ENCODE data around the gene SVEP1. TPM values are rescaled to one million over a fixed set of nuclear protein-coding genes. Genes with fewer than 3 reads are reported as not detected.
"Not testable (repeated sequence)": the region's sequence is repeated elsewhere in the genome, so short reads cannot be mapped to it uniquely, and the experiment has no call there.

The SVEP1 gene
- total RNA-seq, 1 donor from 2014 or later: 19.7 TPM

DNA sequence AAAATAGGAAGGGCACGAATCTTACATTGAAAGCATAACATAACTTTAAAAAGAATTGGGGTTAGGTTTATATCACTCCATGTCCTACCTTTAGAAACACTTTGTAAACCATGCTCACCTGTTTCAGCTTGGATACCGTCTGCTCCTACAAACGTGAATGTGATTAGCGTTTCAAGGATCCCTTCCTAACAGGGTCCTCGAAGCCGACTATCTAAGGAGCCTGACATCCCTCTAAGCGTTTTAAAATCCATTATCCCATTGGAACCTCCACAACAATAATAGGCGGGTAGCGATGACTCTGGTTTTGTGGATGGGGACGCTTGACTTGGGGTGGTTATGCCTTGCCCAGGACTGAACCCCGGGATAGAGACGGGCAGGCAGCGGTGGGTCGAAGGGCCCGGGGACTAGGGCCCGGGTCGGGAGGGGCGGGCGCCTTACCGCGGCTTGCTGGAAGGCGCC is 937 bp downstream of the SVEP1 start:
- no peak for DNase-seq (ENCODE audit: low spot score)

DNA sequence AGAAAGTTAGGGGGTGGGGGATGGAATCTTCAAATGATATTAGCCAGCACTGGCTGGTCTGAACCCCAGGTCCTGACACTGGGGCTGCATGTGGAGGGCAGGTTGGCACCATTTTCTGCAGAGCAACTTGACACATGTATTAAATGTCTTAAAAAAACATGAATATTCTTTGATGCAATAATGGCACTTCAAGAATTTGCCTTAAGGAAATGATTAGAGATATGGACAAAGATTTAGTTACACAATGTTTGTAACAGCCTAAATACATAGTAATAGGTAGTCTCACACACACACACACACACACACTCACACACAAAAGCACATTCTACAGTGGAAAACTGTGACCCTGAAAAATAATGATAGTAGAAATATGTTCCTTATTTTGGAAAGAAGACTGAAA is 3.6 kb downstream of the SVEP1 start:
- DNase-seq (ENCODE audit: low spot score): no peak

DNA sequence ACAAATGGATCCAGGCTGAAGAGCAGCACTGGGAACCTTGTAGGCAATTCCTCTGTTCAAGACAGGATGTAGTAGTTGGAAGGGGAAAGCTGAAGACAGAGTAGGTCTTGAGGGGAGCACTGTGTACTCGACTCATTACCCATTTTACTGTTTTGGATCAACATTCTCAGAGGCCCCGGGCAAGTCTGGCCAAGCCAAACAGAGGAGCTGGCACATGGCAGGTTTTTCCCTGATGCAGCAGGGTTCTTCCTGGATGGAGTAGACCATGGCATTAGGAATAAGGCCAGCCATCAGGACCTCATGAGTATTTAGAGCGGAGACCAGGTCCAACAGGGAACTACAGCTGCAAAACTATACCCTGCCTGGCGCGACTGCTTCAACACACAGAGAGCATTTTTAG is 4.4 kb downstream of the SVEP1 start:
- no peak for DNase-seq (ENCODE audit: low spot score)

DNA sequence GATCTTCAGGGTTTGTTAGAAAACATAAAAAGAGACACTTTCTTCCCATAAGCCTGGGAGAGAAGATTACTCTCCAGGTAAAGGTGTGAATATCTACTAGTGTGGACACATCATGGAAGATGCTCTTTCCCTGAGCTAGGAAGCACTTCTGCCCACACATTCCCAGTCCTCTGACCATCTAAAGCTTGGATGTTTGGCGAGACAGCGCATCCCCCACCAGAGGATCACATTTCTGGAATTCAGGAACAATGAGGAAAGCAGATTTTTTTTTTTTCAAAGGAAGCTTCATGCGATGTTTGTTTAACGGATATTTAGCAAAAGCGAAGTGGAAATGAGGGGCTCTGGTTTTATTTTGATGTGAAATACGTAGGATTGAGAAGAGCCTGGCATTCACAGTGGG is 6.2 kb downstream of the SVEP1 start:
- no peak for DNase-seq (ENCODE audit: low spot score)

DNA sequence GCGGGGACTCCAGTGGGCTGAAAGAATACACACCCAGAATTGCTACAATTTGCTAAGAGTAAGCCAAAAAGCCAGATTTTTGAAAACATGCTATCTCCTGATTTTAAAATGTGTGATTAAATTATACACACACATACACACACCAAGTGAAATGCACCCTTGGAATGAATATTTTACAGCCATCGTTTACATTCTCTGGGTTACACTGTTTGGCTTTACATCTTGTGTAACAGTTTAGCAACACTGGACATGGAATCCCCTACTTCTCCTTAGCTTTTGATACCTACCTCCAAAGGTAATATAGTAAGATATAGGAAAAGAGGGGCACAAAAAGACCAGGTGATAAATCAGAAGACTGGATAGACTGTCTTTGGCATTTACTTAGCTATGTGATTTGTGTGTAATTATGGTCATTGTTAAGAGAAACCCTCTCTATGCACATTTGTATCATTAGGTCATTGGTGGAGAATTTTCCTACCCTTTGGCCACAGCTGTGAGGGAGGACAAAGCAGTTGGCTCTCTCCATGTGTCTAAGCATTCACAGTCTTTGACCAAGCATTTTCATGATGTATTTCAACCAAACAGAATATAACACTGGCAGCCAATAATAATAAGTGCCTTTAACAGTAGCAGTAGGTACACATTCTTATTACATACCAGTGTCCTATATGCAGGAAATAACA is 7.6 kb downstream of the SVEP1 start:
- DNase-seq (ENCODE audit: low spot score): no peak

DNA sequence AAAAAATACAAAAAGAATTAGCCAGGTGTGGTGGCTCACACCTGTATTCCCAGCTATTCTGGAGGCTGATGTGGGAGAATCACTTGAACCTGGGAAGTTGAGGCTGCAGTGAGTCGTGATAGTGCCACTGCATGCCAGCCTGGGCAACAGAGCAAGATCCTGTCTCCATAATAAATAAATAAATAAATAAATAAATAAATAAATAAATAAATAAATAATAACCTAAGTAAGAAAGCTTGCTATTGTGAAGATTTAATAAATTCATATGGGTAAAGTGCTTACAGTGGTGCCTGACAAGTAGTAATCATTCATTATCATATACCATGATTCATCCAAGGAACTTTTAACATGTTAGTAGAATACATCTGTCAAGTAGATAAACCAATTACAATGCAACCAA is 13.4 kb downstream of the SVEP1 start:
- DNase-seq (ENCODE audit: low spot score): no peak

DNA sequence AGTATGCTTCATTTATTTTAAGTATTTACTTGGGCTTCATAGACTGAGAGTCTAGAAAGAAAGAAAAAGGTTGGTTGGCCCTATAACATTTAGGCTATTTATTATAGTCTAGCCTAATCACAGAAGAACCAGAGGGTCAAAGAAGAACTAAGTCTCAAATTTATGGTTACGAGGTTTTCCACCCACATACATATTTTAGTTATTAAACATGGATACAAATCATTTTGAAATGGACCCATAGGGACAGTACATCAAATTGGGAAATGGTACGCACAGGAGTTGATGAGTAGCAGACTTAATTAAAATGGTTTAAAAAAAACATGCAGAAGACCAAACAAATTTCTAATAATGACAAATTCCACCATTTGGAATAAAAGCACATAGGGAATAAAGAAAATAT is 17.7 kb downstream of the SVEP1 start:
- DNase-seq (ENCODE audit: low spot score): no peak

DNA sequence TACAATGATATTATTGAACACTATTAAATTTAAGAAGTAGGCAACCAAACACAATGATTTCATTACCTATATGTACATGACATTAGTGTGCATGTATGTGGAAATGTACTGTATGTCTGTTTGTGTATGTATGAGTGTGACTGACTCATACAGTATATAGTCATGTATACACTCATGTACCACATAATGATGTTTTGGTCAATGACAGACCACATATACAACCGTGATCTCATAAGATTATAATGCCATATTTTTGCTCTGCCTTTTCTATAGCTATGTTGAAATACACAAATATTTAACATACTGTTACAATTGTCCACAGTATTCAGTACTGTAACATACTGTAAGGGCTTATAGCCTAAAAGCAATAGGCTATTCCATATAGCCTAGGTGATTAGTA is 19.7 kb downstream of the SVEP1 start:
- no peak for DNase-seq (ENCODE audit: low spot score)

DNA sequence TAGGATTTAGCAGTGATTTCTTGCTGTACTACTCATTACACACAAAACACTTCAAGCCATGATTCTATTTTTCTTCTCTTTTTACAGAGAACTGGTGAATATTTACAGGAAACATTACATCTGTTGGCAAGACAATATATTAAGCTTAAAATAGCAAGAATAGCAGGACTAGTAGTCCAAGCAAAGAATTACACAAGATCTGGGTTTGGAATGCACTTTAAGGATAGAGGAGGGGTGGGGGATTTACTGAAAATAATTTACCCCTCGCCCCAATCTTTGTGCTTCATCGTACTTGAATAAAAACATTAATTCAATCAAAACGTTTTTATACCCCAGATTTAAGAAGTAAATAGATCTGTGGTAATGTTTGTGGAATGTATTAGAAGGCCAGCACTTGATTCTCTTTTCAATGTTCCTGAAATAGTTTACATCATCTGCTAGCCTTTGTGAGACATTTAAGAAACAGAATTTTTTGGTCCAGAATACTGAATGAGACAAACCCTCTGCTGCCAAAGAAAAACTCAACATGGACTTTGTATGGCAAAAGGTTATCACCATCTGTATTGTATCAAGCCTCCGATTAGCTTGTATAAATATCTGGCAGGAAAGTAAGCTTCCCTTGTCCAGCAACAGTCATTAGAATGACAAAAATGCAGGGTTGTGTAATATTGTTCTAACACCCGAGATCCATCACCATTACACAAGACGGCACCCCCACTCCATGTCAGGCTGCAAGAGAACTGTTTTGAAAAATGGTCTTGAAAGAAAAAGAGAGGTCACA is 23.8 kb downstream of the SVEP1 start:
- DNase-seq (ENCODE audit: low spot score): no peak

DNA sequence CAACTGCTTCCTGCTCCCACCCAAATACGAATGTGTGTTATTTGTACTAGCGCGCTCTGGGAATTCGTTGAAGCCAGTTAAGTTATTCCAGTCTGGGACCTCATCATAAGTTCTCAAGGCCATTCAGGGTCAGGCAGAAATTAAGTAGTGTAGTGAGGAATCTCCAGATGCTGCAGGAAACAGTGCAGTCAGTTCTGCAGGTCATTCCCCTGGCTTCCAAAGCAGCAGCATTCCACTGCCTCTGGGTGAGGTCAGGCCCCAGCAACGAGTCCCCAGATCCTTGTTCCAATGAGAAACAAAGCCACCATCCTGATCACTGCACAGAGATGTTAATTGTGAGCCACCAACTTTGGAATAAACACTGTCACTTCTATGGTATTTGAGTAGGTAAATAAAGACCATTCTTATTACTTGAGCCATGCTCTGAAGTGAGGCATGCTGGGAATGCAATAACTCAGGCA is 33.1 kb downstream of the SVEP1 start:
- no peak for DNase-seq (ENCODE audit: low spot score)

DNA sequence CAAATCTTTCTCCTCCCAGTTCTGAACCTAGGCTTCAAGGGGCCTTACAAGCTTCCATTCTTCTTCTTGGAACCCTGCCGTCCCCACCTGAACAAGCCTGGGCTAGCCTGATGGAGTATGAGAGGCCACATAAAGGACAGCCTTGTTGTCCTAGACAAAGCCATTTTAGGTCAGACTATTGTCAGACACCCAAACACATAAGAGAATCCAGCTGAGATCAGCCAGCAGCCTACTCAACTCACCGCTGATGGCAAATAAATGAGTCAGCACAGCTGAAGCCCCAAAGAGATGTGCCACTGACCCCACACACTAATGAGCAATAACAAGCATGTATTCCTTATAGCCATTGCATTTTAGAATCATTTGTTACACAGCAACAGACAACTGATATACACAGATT is 33.8 kb downstream of the SVEP1 start:
- DNase-seq (ENCODE audit: low spot score): no peak

DNA sequence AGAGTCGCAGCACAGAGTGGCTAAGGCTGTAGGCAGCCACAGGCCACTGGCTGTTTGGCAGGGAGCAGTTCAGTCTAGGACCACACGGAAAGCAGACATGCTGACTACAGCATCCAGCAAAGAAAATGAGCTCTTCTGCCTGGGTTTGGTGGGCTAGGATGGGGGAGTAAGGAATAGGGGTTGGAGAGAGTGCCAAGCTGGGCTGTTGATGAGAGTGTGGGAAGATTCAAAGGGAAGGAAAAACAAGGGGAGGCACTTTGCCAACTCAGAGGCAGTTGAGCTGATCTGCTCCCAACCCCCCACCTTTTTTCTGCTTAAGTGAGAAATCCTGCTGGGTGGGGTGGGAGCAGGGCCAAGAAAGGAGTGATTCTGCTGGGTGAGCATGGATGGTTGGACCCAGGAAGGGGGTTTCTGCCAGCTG is 35.9 kb downstream of the SVEP1 start:
- no peak for DNase-seq (ENCODE audit: low spot score)

DNA sequence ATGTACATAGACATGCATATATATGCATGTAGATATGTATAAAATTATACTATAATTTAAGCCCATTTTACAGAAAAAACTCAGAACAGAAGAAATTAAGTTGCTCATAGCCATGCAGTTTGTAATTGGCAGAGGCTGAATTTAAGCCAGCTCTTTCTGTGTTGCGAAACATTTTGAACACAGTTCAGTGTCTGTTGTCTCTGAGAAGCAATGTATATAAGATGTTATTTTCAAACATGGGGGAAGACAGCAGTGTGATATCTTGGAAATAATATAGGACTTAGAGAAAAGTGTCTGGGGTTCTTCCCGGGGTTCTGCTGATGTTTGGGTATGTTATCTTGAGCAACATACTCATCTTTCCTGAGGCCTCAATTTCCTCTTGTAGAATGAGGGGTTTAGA is 37.6 kb downstream of the SVEP1 start:
- DNase-seq (ENCODE audit: low spot score): no peak

DNA sequence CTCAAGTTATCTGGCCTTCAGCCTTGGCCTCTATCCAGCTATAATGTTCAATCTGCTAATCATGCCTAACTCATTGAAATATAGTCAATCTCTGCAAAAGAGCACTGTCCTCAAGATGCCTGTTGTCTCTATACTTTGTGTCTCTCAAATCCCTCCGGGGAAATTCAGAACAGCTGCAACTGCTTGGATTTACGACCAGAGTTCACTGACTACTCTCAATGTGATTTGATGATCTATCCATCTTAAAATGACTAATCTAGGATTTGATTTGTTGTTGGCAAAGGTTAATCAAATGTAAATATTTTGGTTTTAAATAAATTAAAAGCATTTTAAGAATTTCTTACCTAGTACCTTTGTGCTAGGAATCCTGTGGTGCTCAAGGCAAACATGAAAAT is 40.9 kb downstream of the SVEP1 start:
- DNase-seq (ENCODE audit: low spot score): no peak

DNA sequence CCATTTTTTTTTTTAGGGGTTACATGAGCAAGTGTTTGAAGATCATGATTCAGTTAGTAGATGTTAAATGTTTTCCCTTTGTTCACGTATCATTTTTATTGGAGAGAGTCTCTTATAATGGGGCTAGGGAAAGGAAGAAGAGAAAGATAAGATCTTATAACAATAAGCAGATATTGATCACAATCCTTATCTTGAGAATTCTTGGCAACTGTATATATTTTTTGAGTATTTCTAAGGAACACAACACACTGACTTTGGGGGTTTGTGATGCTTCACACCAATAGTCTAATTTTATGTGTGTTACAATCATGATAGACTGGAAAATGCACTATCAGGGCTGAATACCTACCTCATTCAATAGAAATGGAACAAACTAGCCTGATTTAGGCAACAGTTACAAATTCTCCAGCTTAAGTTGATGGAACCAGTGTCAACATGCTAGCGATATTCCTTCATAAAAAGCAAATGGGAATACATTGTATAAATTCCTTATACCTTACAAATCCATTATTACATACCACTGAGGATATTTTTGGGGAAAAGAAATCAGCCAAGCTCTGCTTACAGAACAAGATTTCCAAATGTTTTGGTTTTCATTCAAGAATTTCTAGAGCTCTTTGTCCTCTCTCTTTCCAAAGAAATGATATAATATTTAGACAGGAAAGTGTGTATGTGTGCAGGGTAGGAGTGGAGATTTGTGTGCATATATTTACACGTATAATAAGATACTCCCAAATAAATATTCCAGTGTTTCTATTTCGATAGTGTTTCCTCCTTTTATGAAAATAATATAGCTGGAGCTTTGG is 41.5 kb downstream of the SVEP1 start:
- no peak for DNase-seq (ENCODE audit: low spot score)

DNA sequence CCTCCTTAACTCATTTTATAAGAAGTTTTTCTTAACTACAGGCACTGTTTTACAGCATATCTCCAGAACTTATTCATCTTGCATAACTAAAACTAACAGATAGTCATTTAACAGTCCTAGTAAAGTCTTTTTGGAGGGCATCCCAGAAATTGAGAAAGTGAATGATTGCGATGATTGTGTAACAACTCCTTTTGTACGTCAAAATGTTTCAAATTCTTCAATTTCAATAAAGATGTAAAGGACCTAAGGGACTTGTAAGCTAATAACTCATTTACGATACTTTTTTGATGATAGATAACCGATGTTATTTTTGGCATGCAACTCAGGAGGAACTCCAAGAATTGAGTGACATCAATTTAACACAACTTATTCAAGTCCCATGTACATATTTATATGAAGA is 42.7 kb downstream of the SVEP1 start:
- DNase-seq (ENCODE audit: low spot score): no peak

DNA sequence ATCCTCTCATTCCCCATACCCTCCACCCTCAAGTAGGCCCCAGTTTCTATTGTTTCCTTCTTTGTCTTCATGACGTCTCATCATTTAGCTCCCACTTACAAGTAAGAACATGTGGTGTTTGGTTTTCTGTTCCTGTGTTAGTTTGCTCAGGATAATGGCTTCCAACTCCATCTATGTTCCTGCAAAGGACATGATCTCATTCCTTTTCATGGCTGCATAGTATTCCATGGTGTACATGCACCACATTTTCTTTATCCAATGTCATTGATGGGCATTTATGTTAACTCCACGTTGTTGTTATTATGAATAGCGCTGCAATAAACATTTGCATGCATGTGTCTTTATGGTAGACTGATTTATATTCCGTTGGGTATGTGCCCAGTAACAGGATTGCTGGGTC is 45.4 kb downstream of the SVEP1 start:
- not testable (repeated sequence) for DNase-seq (ENCODE audit: low spot score)

DNA sequence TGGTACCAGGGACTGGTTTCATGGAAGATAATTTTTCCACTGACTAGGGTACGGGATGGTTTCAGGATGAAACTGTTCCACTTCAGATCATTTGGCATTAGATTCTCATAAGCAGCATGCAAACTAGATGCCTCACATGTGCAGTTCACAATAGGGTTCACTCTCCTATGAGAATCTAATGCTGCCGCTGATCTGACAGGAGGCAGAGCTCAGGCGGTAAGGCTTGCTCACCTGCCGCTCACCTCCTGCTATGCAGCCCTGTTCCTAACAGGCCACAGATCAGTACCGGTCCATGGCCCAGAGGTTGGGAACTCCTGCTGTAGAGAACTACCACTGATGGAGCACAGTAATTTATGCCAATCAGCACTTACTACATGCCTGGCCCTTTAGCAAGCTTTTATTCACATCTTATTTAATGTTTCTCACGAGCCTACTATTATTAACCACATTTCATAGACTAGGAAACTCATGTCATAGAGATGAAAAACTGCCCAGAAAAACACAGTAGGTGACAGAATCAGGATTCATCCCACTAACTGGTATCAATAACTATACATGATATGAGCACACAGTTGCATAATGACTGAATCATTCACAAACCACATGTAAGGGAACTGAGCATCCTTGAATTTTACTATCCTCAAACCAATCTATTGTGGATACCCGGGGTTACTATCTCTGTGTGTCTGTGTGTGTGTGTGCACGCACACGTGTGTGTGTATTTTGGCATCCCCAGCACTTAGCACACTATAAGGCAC is 46.5 kb downstream of the SVEP1 start:
- no peak for DNase-seq (ENCODE audit: low spot score)

DNA sequence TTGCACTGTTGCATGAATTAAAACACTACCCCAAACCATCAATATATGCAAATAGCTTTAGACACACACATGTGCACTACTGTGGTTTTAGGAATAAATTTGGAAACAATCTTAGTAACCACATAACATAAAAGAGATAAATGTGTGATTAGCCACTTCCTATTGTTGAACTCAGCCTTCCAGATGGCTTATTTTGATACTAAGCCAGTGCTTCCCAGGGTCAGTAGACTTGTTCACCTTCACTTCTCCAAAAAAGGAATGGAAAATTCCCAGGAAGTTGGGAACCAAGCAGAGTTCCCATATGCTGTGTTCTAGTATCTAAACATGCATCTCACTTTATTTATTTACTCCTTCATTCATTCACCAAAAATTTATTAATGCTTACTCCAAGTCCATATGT is 47.8 kb downstream of the SVEP1 start:
- DNase-seq (ENCODE audit: low spot score): no peak

DNA sequence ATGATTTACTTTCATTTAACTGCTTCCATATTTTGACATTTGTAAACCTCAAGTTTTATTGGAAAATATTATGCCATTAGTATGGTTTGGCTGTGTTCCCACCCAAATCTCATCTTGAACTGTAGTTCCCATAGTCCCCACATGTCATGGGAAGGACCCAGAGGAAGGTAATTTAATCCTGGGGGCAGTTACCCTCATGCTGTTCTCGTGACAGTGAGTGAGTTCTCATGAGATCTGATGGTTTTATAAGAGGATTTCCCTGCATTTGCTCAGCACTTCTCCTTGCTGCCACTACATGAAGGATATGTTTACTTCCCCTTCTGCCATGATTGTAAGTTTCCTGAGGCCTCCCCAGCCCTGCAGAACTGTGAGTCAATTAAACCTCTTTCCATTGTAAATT is 48.3 kb downstream of the SVEP1 start:
- not testable (repeated sequence) for DNase-seq (ENCODE audit: low spot score)

DNA sequence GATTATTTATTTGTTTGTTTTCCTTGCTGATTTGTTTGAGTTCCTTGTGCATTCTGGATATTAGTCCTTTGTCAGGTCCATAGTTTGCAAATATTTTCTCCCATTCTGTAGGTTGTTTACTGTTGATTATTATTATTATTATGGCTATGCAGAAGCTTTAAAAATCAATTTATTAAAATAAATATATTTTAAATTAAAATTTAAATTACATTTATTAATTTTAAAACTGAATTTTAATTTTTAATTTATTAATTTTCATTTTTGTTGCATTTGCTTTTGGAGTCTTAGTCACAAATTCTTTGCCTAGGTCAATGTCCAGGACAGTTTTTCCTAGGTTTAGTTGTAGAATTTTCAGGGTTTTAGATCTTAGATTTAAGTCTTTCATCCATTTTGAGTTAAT is 50.9 kb downstream of the SVEP1 start:
- DNase-seq (ENCODE audit: low spot score): no peak

DNA sequence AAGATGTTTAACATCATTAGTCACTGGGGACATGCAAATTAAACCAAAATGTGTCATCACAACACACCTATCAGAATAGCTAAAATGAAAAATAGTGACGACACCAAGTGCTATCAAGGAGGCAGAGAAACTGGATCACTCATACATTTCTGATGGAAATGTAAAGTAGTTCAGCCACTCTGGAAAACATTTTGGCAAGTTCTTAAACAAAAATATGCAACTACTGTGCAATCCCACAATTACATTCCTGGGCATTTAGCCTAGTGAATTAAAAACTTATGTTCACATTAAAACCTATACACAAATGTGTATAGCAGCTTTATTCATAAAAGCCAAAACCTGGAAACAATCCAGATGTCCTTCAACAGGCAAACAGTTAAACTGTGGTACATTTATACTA is 53.1 kb downstream of the SVEP1 start:
- DNase-seq (ENCODE audit: low spot score): no peak

Measured in ureter (tissue), 1 donor.